ENCODE data around the gene DTNA.

The DTNA gene

GRCh38 chr18:34796035-34796657 is 86.0 kb downstream of the DTNA start:
- Histone ChIP-seq H3K9ac (ENCODE audit: low read length) (no peak overlapping the region), H3K4me1 (ENCODE audit: control insufficient read depth, low read depth, low read length) (peaks cover 11% of the 10 kb centered on the region), H3K23ac (ENCODE audit: low read length) (no peak overlapping the region), H4K5ac (ENCODE audit: low read length) (no peak overlapping the region), H3K4ac (ENCODE audit: low read depth, low read length) (no peak overlapping the region), H3K56ac (ENCODE audit: low read length) (no peak overlapping the region), H2BK120ac (ENCODE audit: low read depth, low read length) (no peak overlapping the region), H3K79me2 (ENCODE audit: control insufficient read depth, insufficient read depth, low read length) (no peaks in the 10 kb centered on the region), H3K4me2 (ENCODE audit: low read length) (no peak overlapping the region), H2BK5ac (ENCODE audit: low read length) (no peak overlapping the region), H2AK5ac (ENCODE audit: low read length) (no peak overlapping the region), H3K36me3 (ENCODE audit: control insufficient read depth, insufficient read depth, low read length) (no peaks in the 10 kb centered on the region), H2BK15ac (replicated peaks; ENCODE audit: low read depth) (no peak overlapping the region), H3K27ac (ENCODE audit: low read depth, low read length) (no peak overlapping the region), H3K27me3 (ENCODE audit: insufficient read depth, low read length, poor library complexity) (no peaks in the 10 kb centered on the region), H3K4me3 (ENCODE audit: low read length) (no peak overlapping the region), H3K18ac (ENCODE audit: low read length) (no peak overlapping the region), H4K8ac (ENCODE audit: low read depth, low read length) (no peak overlapping the region), H3K79me1 (ENCODE audit: low read length) (no peaks in the 10 kb centered on the region)
- WGBS (ENCODE audit: extremely low coverage, insufficient coverage, low lambda C conversion rate): no CpG with 5 or more reads among the region's 7 CpGs
- no peak for DNase-seq

- Histone ChIP-seq H3K4me1 (ENCODE audit: control insufficient read depth, low read depth, low read length) (peaks cover 13% of the 10 kb centered on the region), H2BK120ac (ENCODE audit: low read depth, low read length) (no peak overlapping the region), H3K18ac (ENCODE audit: low read length) (no peak overlapping the region), H3K56ac (ENCODE audit: low read length) (no peak overlapping the region), H2BK5ac (ENCODE audit: low read length) (no peak overlapping the region), H3K27me3 (ENCODE audit: insufficient read depth, low read length, poor library complexity) (no peaks in the 10 kb centered on the region), H3K79me2 (ENCODE audit: control insufficient read depth, insufficient read depth, low read length) (no peaks in the 10 kb centered on the region), H3K4me2 (ENCODE audit: low read length) (no peak overlapping the region), H3K27ac (ENCODE audit: low read depth, low read length) (no peak overlapping the region), H3K79me1 (ENCODE audit: low read length) (no peaks in the 10 kb centered on the region), H3K4ac (ENCODE audit: low read depth, low read length) (no peak overlapping the region), H3K4me3 (ENCODE audit: low read length) (no peak overlapping the region), H2BK15ac (replicated peaks; ENCODE audit: low read depth) (no peak overlapping the region), H4K5ac (ENCODE audit: low read length) (no peak overlapping the region), H3K23ac (ENCODE audit: low read length) (no peak overlapping the region), H3K36me3 (ENCODE audit: control insufficient read depth, insufficient read depth, low read length) (no peaks in the 10 kb centered on the region), H2AK5ac (ENCODE audit: low read length) (no peak overlapping the region), H4K8ac (ENCODE audit: low read depth, low read length) (no peak overlapping the region), H3K9ac (ENCODE audit: low read length) (no peak overlapping the region)
- no CpG with 5 or more reads among the region's 4 CpGs for WGBS (ENCODE audit: extremely low coverage, insufficient coverage, low lambda C conversion rate)
- no peak for DNase-seq
Observed at GRCh38 chr18:34799291-34799690, 89.2 kb downstream of the DTNA start.

- H3K9ac ChIP-seq (ENCODE audit: low read length): no peak overlapping the region
- no peak overlapping the region for H3K27ac ChIP-seq (ENCODE audit: low read depth, low read length)
- no peak overlapping the region for H3K23ac ChIP-seq (ENCODE audit: low read length)
- no CpG with 5 or more reads among the region's 1 CpG for WGBS (ENCODE audit: extremely low coverage, insufficient coverage, low lambda C conversion rate)
- H3K79me1 ChIP-seq (ENCODE audit: low read length): no peaks in the 10 kb centered on the region
- DNase-seq: no peak
- H3K56ac ChIP-seq (ENCODE audit: low read length): no peak overlapping the region
- H3K18ac ChIP-seq (ENCODE audit: low read length): no peak overlapping the region
- no peak overlapping the region for H3K4me3 ChIP-seq (ENCODE audit: low read length)
- no peak overlapping the region for H2AK5ac ChIP-seq (ENCODE audit: low read length)
- no peak overlapping the region for H4K8ac ChIP-seq (ENCODE audit: low read depth, low read length)
- peaks cover 8% of the 10 kb centered on the region for H3K4me1 ChIP-seq (ENCODE audit: control insufficient read depth, low read depth, low read length)
- no peak overlapping the region for H3K4me2 ChIP-seq (ENCODE audit: low read length)
- no peak overlapping the region for H4K5ac ChIP-seq (ENCODE audit: low read length)
- no peak overlapping the region for H3K4ac ChIP-seq (ENCODE audit: low read depth, low read length)
- no peaks in the 10 kb centered on the region for H3K36me3 ChIP-seq (ENCODE audit: control insufficient read depth, insufficient read depth, low read length)
- no peak overlapping the region for H2BK5ac ChIP-seq (ENCODE audit: low read length)
- H3K79me2 ChIP-seq (ENCODE audit: control insufficient read depth, insufficient read depth, low read length): no peaks in the 10 kb centered on the region
- no peak overlapping the region for H2BK15ac ChIP-seq (replicated peaks; ENCODE audit: low read depth)
- no peak overlapping the region for H2BK120ac ChIP-seq (ENCODE audit: low read depth, low read length)
- H3K27me3 ChIP-seq (ENCODE audit: insufficient read depth, low read length, poor library complexity): no peaks in the 10 kb centered on the region
Observed at GRCh38 chr18:34800381-34800780, 90.3 kb downstream of the DTNA start.

GRCh38 chr18:34801774-34802173 is 91.7 kb downstream of the DTNA start:
- no peaks in the 10 kb centered on the region for H3K36me3 ChIP-seq (ENCODE audit: control insufficient read depth, insufficient read depth, low read length)
- no peak overlapping the region for H3K18ac ChIP-seq (ENCODE audit: low read length)
- H3K56ac ChIP-seq (ENCODE audit: low read length): no peak overlapping the region
- no peak for DNase-seq
- H3K79me2 ChIP-seq (ENCODE audit: control insufficient read depth, insufficient read depth, low read length): no peaks in the 10 kb centered on the region
- no peak overlapping the region for H3K27ac ChIP-seq (ENCODE audit: low read depth, low read length)
- no CpG with 5 or more reads among the region's 2 CpGs for WGBS (ENCODE audit: extremely low coverage, insufficient coverage, low lambda C conversion rate)
- no peak overlapping the region for H3K23ac ChIP-seq (ENCODE audit: low read length)
- H3K4me1 ChIP-seq (ENCODE audit: control insufficient read depth, low read depth, low read length): peaks cover 8% of the 10 kb centered on the region
- H4K5ac ChIP-seq (ENCODE audit: low read length): no peak overlapping the region
- no peak overlapping the region for H2BK120ac ChIP-seq (ENCODE audit: low read depth, low read length)
- H2BK5ac ChIP-seq (ENCODE audit: low read length): no peak overlapping the region
- H3K9ac ChIP-seq (ENCODE audit: low read length): no peak overlapping the region
- no peaks in the 10 kb centered on the region for H3K79me1 ChIP-seq (ENCODE audit: low read length)
- H3K4ac ChIP-seq (ENCODE audit: low read depth, low read length): no peak overlapping the region
- no peak overlapping the region for H4K8ac ChIP-seq (ENCODE audit: low read depth, low read length)
- no peak overlapping the region for H3K4me3 ChIP-seq (ENCODE audit: low read length)
- no peaks in the 10 kb centered on the region for H3K27me3 ChIP-seq (ENCODE audit: insufficient read depth, low read length, poor library complexity)
- no peak overlapping the region for H2AK5ac ChIP-seq (ENCODE audit: low read length)
- H3K4me2 ChIP-seq (ENCODE audit: low read length): no peak overlapping the region
- no peak overlapping the region for H2BK15ac ChIP-seq (replicated peaks; ENCODE audit: low read depth)

GRCh38 chr18:34802959-34803358 is 92.9 kb downstream of the DTNA start:
- DNase-seq: no peak
- no peaks in the 10 kb centered on the region for H3K79me2 ChIP-seq (ENCODE audit: control insufficient read depth, insufficient read depth, low read length)

GRCh38 chr18:34803877-34804400 is 93.8 kb downstream of the DTNA start:
- Histone ChIP-seq H2AK5ac (ENCODE audit: low read length) (no peak overlapping the region), H3K27ac (ENCODE audit: low read depth, low read length) (no peak overlapping the region), H3K9ac (ENCODE audit: low read length) (no peak overlapping the region), H3K4me3 (ENCODE audit: low read length) (no peak overlapping the region), H2BK120ac (ENCODE audit: low read depth, low read length) (no peak overlapping the region), H3K79me1 (ENCODE audit: low read length) (no peaks in the 10 kb centered on the region), H4K5ac (ENCODE audit: low read length) (no peak overlapping the region), H3K27me3 (ENCODE audit: insufficient read depth, low read length, poor library complexity) (no peaks in the 10 kb centered on the region), H2BK5ac (ENCODE audit: low read length) (no peak overlapping the region), H3K4me1 (ENCODE audit: control insufficient read depth, low read depth, low read length) (peaks cover 7% of the 10 kb centered on the region), H3K36me3 (ENCODE audit: control insufficient read depth, insufficient read depth, low read length) (no peaks in the 10 kb centered on the region), H4K8ac (ENCODE audit: low read depth, low read length) (no peak overlapping the region), H3K18ac (ENCODE audit: low read length) (no peak overlapping the region), H3K4me2 (ENCODE audit: low read length) (no peak overlapping the region), H3K79me2 (ENCODE audit: control insufficient read depth, insufficient read depth, low read length) (no peaks in the 10 kb centered on the region), H3K56ac (ENCODE audit: low read length) (no peak overlapping the region), H3K23ac (ENCODE audit: low read length) (no peak overlapping the region), H3K4ac (ENCODE audit: low read depth, low read length) (no peak overlapping the region), H2BK15ac (replicated peaks; ENCODE audit: low read depth) (no peak overlapping the region)
- DNase-seq: no peak
- WGBS (ENCODE audit: extremely low coverage, insufficient coverage, low lambda C conversion rate): no CpG with 5 or more reads among the region's 5 CpGs

More at GRCh38 chr18:34802959-34803358, 92.9 kb downstream of the DTNA start:
- no peak overlapping the region for H3K18ac ChIP-seq (ENCODE audit: low read length)
- no peak overlapping the region for H3K56ac ChIP-seq (ENCODE audit: low read length)
- no peak overlapping the region for H2AK5ac ChIP-seq (ENCODE audit: low read length)
- no peak overlapping the region for H3K9ac ChIP-seq (ENCODE audit: low read length)
- no peak overlapping the region for H2BK120ac ChIP-seq (ENCODE audit: low read depth, low read length)
- no peak overlapping the region for H3K23ac ChIP-seq (ENCODE audit: low read length)
- no peak overlapping the region for H4K8ac ChIP-seq (ENCODE audit: low read depth, low read length)
- H3K4me1 ChIP-seq (ENCODE audit: control insufficient read depth, low read depth, low read length): peaks cover 7% of the 10 kb centered on the region
- no peak overlapping the region for H3K4me2 ChIP-seq (ENCODE audit: low read length)
- H2BK15ac ChIP-seq (replicated peaks; ENCODE audit: low read depth): no peak overlapping the region
- no peak overlapping the region for H3K4ac ChIP-seq (ENCODE audit: low read depth, low read length)
- no peak overlapping the region for H4K5ac ChIP-seq (ENCODE audit: low read length)
- H3K27me3 ChIP-seq (ENCODE audit: insufficient read depth, low read length, poor library complexity): no peaks in the 10 kb centered on the region
- no CpG with 5 or more reads among the region's 3 CpGs for WGBS (ENCODE audit: extremely low coverage, insufficient coverage, low lambda C conversion rate)
- no peak overlapping the region for H3K4me3 ChIP-seq (ENCODE audit: low read length)
- H2BK5ac ChIP-seq (ENCODE audit: low read length): no peak overlapping the region
- no peaks in the 10 kb centered on the region for H3K36me3 ChIP-seq (ENCODE audit: control insufficient read depth, insufficient read depth, low read length)
- no peak overlapping the region for H3K27ac ChIP-seq (ENCODE audit: low read depth, low read length)
- H3K79me1 ChIP-seq (ENCODE audit: low read length): no peaks in the 10 kb centered on the region
